ENCODE data around the gene SPDL1.

Gene SPDL1

GRCh38 chr5:169583424-169584220, at the start of gene SPDL1:
Gene SPDL1 (plus strand): TSS chr5:169583773. CDS start chr5:169588417, 4,644 bp downstream.
- DNase-seq = peak; percentile 15 to 95 (median 88)

- no peak for DNase-seq
Observed at GRCh38 chr5:169534311-169534880, 49.2 kb upstream of the SPDL1 start.

- no peak for DNase-seq
Observed at GRCh38 chr5:169534939-169535338, 48.6 kb upstream of the SPDL1 start.

- no peak for DNase-seq
Observed at GRCh38 chr5:169538944-169539343, 44.6 kb upstream of the SPDL1 start.

- no peak for DNase-seq
Observed at GRCh38 chr5:169542811-169543210, 40.8 kb upstream of the SPDL1 start.

- DNase-seq = no peak
Observed at GRCh38 chr5:169544264-169544950, 39.2 kb upstream of the SPDL1 start.

- DNase-seq = no peak
Observed at GRCh38 chr5:169545762-169546161, 37.8 kb upstream of the SPDL1 start.

- DNase-seq = no peak
Observed at GRCh38 chr5:169546346-169546745, 37.2 kb upstream of the SPDL1 start.

GRCh38 chr5:169547508-169547907, 36.1 kb upstream of the SPDL1 start:
- DNase-seq = no peak

- peak in 1 of 56 donors; percentile 5 for DNase-seq
Observed at GRCh38 chr5:169548315-169548714, 35.3 kb upstream of the SPDL1 start.

- no peak for DNase-seq
Observed at GRCh38 chr5:169549453-169550100, 34.0 kb upstream of the SPDL1 start.

- DNase-seq = no peak
Observed at GRCh38 chr5:169550227-169550626, 33.3 kb upstream of the SPDL1 start.

GRCh38 chr5:169551146-169551545, 32.4 kb upstream of the SPDL1 start:
- DNase-seq = no peak

- DNase-seq = no peak
Observed at GRCh38 chr5:169551696-169552095, 31.9 kb upstream of the SPDL1 start.

- DNase-seq = no peak
Observed at GRCh38 chr5:169554251-169554650, 29.3 kb upstream of the SPDL1 start.

- DNase-seq = no peak
Observed at GRCh38 chr5:169557838-169558237, 25.7 kb upstream of the SPDL1 start.

GRCh38 chr5:169561893-169562292, 21.7 kb upstream of the SPDL1 start:
- no peak for DNase-seq

- DNase-seq = no peak
Observed at GRCh38 chr5:169563369-169563768, 20.2 kb upstream of the SPDL1 start.

GRCh38 chr5:169566202-169566601, 17.4 kb upstream of the SPDL1 start:
- no peak for DNase-seq

GRCh38 chr5:169567079-169567478, 16.5 kb upstream of the SPDL1 start:
- DNase-seq = no peak

GRCh38 chr5:169569513-169569912, 14.1 kb upstream of the SPDL1 start:
- no peak for DNase-seq

GRCh38 chr5:169571355-169571754, 12.2 kb upstream of the SPDL1 start:
- DNase-seq = no peak

Data from amygdala (tissue), 56 donors.